T-helper 2 cell treated with Interferon-gamma antibody and Interleukin-4, amounts not matched to agents 100 ng/mL and 5 ng/mL, for 36 hours (primary cell): ENCODE data around the gene CLDN34. TPM values are rescaled to one million over a fixed set of nuclear protein-coding genes. Genes with fewer than 3 reads are reported as not detected.

Experiments used
- intact Hi-C: fragments of 100-400 bp; cut with micrococcal nuclease; formaldehyde crosslinking; loops from one replicate; pipeline ENCODE4 v1.15.1; 2023
- total RNA-seq: library from RNA; stranded (reverse); gene quantifications from 2 replicates; pipeline ENCODE4 v1.2.3, GENCODE V29; 2022

Gene CLDN34
- total RNA-seq, 1 donor from 2014 or later: not detected

GRCh38 chrX:9980401-9980800 is 13.2 kb downstream of the CLDN34 start:
- intact Hi-C loops: no loop called here

- intact Hi-C loops: no loop called here
Observed at GRCh38 chrX:9980927-9981326, 13.8 kb downstream of the CLDN34 start.

- intact Hi-C loops: no loop called here
Observed at GRCh38 chrX:9983441-9983840, 16.3 kb downstream of the CLDN34 start.

- intact Hi-C loops: no loop called here
Observed at GRCh38 chrX:9983846-9984245, 16.7 kb downstream of the CLDN34 start.

GRCh38 chrX:9988762-9989161 is 21.6 kb downstream of the CLDN34 start:
- intact Hi-C loops: loop anchor here (2.0 kb wide), 1 partner anchor 114 kb away; no protein-coding TSS in a partner anchor

- intact Hi-C loops: no loop called here
Observed at GRCh38 chrX:9992061-9992460, 24.9 kb downstream of the CLDN34 start.

- intact Hi-C loops: no loop called here
Observed at GRCh38 chrX:9992724-9993123, 25.6 kb downstream of the CLDN34 start.

GRCh38 chrX:9995855-9996339 is 28.7 kb downstream of the CLDN34 start:
- intact Hi-C loops: loop anchor here (1.0 kb wide), 3 partner anchors 7 to 123 kb away; no protein-coding TSS in a partner anchor

GRCh38 chrX:9997041-9997440 is 29.9 kb downstream of the CLDN34 start:
- intact Hi-C loops: no loop called here

- intact Hi-C loops: no loop called here
Observed at GRCh38 chrX:9997524-9997923, 30.4 kb downstream of the CLDN34 start.

GRCh38 chrX:10001496-10001895 is 34.3 kb downstream of the CLDN34 start:
- intact Hi-C loops: no loop called here

- intact Hi-C loops: no loop called here
Observed at GRCh38 chrX:10004832-10005475, 37.8 kb downstream of the CLDN34 start.

- intact Hi-C loops: no loop called here
Observed at GRCh38 chrX:10006086-10006485, 38.9 kb downstream of the CLDN34 start.

- intact Hi-C loops: no loop called here
Observed at GRCh38 chrX:10006770-10007169, 39.6 kb downstream of the CLDN34 start.

GRCh38 chrX:10007621-10008020 is 40.5 kb downstream of the CLDN34 start:
- intact Hi-C loops: no loop called here

GRCh38 chrX:10008483-10009056 is 41.4 kb downstream of the CLDN34 start:
- intact Hi-C loops: no loop called here

GRCh38 chrX:10009741-10010140 is 42.6 kb downstream of the CLDN34 start:
- intact Hi-C loops: loop anchor here (10.0 kb wide), 1 partner anchor 1755 kb away; no protein-coding TSS in a partner anchor

- intact Hi-C loops: loop anchor here (10.0 kb wide), 1 partner anchor 1754 kb away; no protein-coding TSS in a partner anchor
Observed at GRCh38 chrX:10010686-10011085, 43.5 kb downstream of the CLDN34 start.

GRCh38 chrX:10011261-10011931 is 44.2 kb downstream of the CLDN34 start:
- intact Hi-C loops: loop anchor here (10.0 kb wide), 1 partner anchor 1753 kb away; no protein-coding TSS in a partner anchor

GRCh38 chrX:10011991-10012390 is 44.8 kb downstream of the CLDN34 start:
- intact Hi-C loops: loop anchor here (10.0 kb wide), 1 partner anchor 1753 kb away; no protein-coding TSS in a partner anchor

- intact Hi-C loops: loop anchor here (2.0 to 10.0 kb wide), 2 partner anchors 68 to 1750 kb away; no protein-coding TSS in a partner anchor
Observed at GRCh38 chrX:10014462-10015354, 47.5 kb downstream of the CLDN34 start.
